HG02588 (cell line): ENCODE results near the gene LZTR1.
"Not testable (repeated sequence)": the region's sequence is repeated elsewhere in the genome, so short reads cannot be mapped to it uniquely, and the experiment has no call there.

Experiments used
- ATAC-seq: cut with Tn5 transposase; IDR thresholded peaks from one replicate; pipeline ENCODE4 v1.9.1; 2021; ENCODE audit warnings: mild to moderate bottlenecking, moderate library complexity; ENCODE audit not compliant: unreplicated experiment

Gene LZTR1

GRCh38 chr22:20981787-20982562, at the start of gene LZTR1:
LZTR1 (plus strand) TSS chr22:20982297; CDS start chr22:20982372, 75 bp downstream.
- ATAC-seq: peak; percentile 76

GRCh38 chr22:20933910-20934309, 48.2 kb upstream of the LZTR1 start:
- no peak for ATAC-seq

DNA sequence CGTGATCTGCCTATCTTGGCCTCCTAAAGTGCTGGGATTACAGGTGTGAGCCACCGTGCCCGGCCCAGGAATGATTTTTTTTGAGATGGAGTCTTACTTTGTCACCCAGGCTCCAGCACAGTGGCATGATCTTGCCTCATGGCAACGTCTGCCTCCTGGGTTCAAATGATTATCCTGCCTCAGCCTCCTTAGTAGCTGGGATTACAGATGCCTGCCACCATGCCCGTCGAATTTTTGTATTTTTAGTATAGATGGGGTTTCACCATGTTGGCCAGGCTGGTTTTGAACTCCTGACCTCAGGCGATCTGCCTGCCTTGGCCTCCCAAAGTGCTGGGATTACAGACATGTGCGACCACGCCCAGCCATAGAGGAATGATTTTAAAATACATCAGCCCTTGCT, 47.0 kb upstream of the LZTR1 start:
- ATAC-seq: not testable (repeated sequence)

- ATAC-seq: not testable (repeated sequence)
Observed at GRCh38 chr22:20935780-20936539, 46.1 kb upstream of the LZTR1 start.

DNA sequence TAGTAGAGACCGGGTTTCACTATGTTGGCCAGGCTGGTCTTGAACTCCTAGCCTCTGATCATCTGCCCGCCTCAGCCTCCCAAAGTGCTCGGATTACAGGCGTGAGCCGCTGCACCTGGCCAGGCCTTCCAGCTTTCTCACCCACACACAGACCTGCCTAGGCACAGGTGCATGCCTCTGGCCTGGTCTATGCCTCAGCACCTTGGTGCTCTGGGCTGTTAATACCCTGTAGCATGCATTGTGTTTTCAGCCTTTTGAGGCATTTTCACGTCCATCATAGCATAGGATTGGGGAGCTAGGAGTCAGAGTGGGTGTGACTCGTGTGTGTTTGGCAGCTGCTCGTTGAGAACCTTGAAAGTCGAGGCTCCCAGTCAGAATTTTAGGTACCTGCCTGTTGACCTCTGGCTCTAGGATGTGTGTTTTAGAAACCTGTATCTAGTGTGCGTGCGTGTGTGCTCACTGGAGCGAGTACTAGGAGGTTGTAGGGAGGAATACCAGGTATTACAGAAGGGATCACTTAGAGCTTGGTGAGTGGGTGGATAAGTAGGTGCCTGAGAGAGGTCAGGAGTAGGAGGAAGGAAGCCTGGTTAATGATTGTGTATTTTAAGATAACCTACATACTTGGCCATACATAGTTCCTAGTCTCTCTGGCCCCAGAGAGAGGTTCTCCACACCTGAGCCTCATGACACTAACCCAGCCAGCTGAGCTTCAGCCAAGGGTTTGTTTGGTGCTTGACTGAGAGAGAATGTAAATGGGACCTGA, 44.9 kb upstream of the LZTR1 start:
- no peak for ATAC-seq

- no peak for ATAC-seq
Observed at GRCh38 chr22:20937794-20938671, 44.1 kb upstream of the LZTR1 start.

DNA sequence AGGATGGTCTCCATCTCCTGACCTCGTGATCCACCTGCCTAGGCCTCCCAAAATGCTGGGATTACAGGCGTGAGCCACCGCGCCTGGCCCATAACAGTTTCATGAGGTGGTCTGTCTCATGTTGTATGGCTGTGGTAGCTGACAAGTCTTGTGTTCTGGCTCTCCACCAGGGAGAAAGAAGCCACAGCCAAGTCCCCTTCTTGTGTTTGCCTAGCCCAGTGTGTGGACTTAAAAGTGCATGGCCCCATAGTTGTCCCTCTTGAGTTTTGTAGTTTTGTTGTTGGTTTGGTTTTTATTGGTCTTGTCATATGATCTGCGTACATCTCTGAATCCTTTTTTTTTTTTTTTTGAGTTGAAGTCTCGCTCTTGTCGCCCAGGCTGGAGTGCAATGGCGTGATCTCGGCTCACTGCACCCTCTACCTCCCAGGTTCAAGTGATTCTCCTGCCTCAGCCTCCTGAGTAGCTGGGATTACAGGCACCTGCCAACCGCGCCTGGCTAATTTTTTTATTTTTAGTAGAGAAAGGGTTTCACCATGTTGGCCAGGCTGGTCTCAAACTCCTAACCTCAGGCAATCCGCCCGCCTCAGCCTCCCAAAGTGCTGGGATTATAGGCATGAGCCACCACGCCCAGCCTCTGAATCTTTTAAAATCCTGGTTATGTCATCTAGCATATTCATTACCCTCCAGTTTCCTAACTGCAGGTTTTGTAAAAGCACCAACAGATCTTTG, 42.5 kb upstream of the LZTR1 start:
- not testable (repeated sequence) for ATAC-seq

DNA sequence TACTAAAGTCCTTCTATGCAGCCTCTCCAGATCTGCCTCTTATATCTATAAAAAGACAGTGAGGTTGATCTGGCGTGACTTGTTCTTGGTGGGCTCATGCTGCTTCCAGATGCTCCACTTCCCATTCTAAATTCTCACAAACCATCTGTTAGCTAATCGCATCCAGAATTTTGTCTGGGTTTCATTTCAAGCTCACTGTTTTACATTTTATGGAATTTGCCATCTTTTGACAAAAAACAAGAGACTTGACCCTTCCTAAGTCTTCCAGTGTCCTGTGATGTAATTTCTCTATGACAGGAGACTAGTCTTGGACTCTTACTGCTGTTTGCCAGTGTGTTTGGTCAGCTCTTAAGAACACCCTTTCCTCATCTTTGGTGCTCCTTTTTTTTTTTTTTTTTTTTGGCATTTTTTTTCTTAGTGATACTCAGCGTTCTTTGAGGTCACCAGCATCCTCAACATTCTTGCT, 41.9 kb upstream of the LZTR1 start:
- no peak for ATAC-seq

GRCh38 chr22:20940904-20941385, 41.2 kb upstream of the LZTR1 start:
- no peak for ATAC-seq

GRCh38 chr22:20942203-20942902, 39.7 kb upstream of the LZTR1 start:
- ATAC-seq: not testable (repeated sequence)

GRCh38 chr22:20943104-20943933, 38.8 kb upstream of the LZTR1 start:
- ATAC-seq: no peak

DNA sequence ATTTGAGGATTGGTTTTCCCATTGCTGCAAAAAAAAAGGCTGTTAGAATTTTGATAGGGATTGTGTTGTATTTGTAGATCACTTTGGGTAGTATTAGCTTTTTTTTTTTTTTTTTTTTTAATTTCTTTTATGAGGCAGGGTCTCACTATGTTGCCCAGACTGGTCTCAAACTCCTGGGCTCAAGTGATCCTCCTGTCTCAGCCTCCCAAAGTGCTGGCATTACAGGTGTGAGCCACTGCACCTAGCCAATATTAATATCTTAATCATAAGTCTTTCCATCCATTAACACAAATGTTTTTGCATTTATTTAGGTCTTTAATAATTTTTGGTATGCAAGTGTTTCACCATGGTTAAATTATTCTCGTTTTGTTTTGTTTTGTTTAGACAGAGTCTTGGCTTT, 38.1 kb upstream of the LZTR1 start:
- ATAC-seq: no peak

DNA sequence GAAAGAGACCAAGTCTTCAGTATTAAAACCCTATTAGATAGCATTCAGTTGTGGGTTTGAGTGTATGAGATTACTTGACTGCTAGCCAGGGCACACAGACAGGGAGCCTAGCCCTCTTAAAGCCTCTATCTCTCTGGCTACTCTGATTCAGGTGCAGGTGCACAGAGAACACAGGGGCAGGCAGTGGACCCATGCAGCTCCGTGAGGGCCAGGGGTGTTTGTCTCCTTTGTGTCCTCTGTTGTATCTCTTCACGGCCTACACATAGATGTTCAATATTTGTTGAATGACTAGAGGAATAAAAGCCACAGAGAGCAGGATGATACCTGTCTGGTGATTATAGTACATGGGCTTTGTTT, 36.5 kb upstream of the LZTR1 start:
- ATAC-seq: no peak

GRCh38 chr22:20946080-20946986, 35.8 kb upstream of the LZTR1 start:
- no peak for ATAC-seq

GRCh38 chr22:20946991-20947390, 35.1 kb upstream of the LZTR1 start:
- ATAC-seq: no peak

DNA sequence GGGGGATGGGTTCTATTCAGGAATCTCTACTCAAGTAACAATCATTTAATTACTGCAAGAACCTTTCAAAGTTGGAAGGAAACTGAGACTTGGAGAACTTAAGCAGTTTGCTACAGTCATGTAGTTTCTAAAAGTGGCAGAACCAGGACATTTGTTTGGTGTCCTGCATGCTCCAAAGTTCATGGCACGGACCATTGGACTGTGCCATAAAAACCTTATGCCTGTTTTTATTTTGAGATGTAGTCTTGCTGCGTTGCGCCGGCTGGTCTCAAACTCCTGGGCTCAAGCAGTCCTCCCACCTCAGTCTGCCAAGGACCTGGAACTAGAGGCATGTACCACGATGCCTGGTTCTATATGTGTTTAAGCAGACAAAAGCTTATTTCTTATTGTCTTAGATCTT, 33.6 kb upstream of the LZTR1 start:
- ATAC-seq: no peak

- ATAC-seq: no peak
Observed at GRCh38 chr22:20948989-20949388, 33.1 kb upstream of the LZTR1 start.
